DMS153 treated with DMSO at 0.1 percent for 48 hours (cell line): ENCODE measurements around the gene PTCD1.
"Not testable (repeated sequence)": the region's sequence is repeated elsewhere in the genome, so short reads cannot be mapped to it uniquely, and the experiment has no call there.

Source experiments
- DNase-seq: peaks from one replicate; lab custom pipeline; 2025; ENCODE audit not compliant: unreplicated experiment; lab: John Stamatoyannopoulos, UW

The PTCD1 gene

GRCh38 chr7:99390941-99391602 lies 47.5 kb downstream of the PTCD1 start:
- no peak for DNase-seq

GRCh38 chr7:99389772-99390171 lies 48.8 kb downstream of the PTCD1 start:
- DNase-seq: no peak

- no peak for DNase-seq
Measured at GRCh38 chr7:99387912-99388311, 50.7 kb downstream of the PTCD1 start.

- not testable (repeated sequence) for DNase-seq
Measured at GRCh38 chr7:99387239-99387635, 51.4 kb downstream of the PTCD1 start.

- DNase-seq: no peak
Measured at GRCh38 chr7:99386584-99387238, 51.9 kb downstream of the PTCD1 start.

- DNase-seq: no peak
Measured at GRCh38 chr7:99385564-99385963, 53.0 kb downstream of the PTCD1 start.

- DNase-seq: no peak
Measured at GRCh38 chr7:99384523-99384922, 54.1 kb downstream of the PTCD1 start.

GRCh38 chr7:99383791-99384370 lies 54.7 kb downstream of the PTCD1 start:
- DNase-seq: no peak

- no peak for DNase-seq
Measured at GRCh38 chr7:99383203-99383602, 55.4 kb downstream of the PTCD1 start.

- DNase-seq: no peak
Measured at GRCh38 chr7:99381664-99382075, 56.9 kb downstream of the PTCD1 start.

- no peak for DNase-seq
Measured at GRCh38 chr7:99380823-99381663, 57.6 kb downstream of the PTCD1 start.

GRCh38 chr7:99380032-99380822 lies 58.4 kb downstream of the PTCD1 start:
- DNase-seq: no peak

GRCh38 chr7:99379693-99380031 lies 58.9 kb downstream of the PTCD1 start:
- not testable (repeated sequence) for DNase-seq

GRCh38 chr7:99379043-99379577 lies 59.5 kb downstream of the PTCD1 start:
- no peak for DNase-seq

GRCh38 chr7:99375070-99375807 lies 63.4 kb downstream of the PTCD1 start:
- no peak for DNase-seq

- peak; percentile 22 for DNase-seq
Measured at GRCh38 chr7:99374111-99375064, 64.2 kb downstream of the PTCD1 start, which contains the start of gene ARPC1B. ARPC1B (plus strand) TSS chr7:99374730; CDS start chr7:99385715, 10,985 bp downstream.

GRCh38 chr7:99373091-99374066 lies 65.2 kb downstream of the PTCD1 start:
- DNase-seq: no peak
